PC-9 (cell line): ENCODE data around the gene GIMAP5.

Experiments
- CTCF ChIP-seq: fragments of 200-600 bp; sonication (generic); conservative IDR thresholded peaks from 2 replicates; pipeline ENCODE4 v1.6.1; 2017; ENCODE audit warnings: mixed run types, antibody characterized with exemption, mild to moderate bottlenecking, moderate library complexity
- EZH2 ChIP-seq: fragments of 200-600 bp; sonication (generic); IDR thresholded peaks from 2 replicates; pipeline ENCODE4 v1.8.0; 2017; ENCODE audit warnings: antibody characterized with exemption, low read depth

- no peak for TF ChIP-seq CTCF
- TF ChIP-seq EZH2: no peak
Observed at GRCh38 chr7:150703209-150703608, 34.0 kb upstream of the GIMAP5 start.
